Right atrium auricular region (tissue), 2 donors: Measurements from ENCODE around the gene ACADSB. TPM values are rescaled to one million over a fixed set of nuclear protein-coding genes. Genes with fewer than 3 reads are reported as not detected.

Source experiments
- DNase-seq: peaks from one replicate; pipeline ENCODE4 v3.0.0-alpha.2; 2019; ENCODE audit warnings: low spot score
- H3K27ac ChIP-seq, 2 donors: fragments of 200-600 bp; sonication (generic); 1 replicate in 1 of 2; 2 replicates in 1 of 2; pipeline ENCODE4 v1.5.1; 2016 to 2019
- H3K27me3 ChIP-seq, 2 donors: fragments of 200-600 bp; sonication (generic); one replicate each; pipeline versions ENCODE4 v1.5.1 to v1.6.0; 2017 to 2019
- H3K36me3 ChIP-seq: fragments of 200-600 bp; sonication (generic); one replicate; pipeline ENCODE4 v1.5.1; 2016
- H3K4me1 ChIP-seq, 2 donors: fragments of 200-600 bp; sonication (generic); one replicate each; pipeline versions ENCODE4 v1.5.1 to v1.6.0; 2017 to 2019
- H3K4me3 ChIP-seq, 2 donors: fragments of 200-600 bp; sonication (generic); 1 replicate in 1 of 2; 2 replicates in 1 of 2; pipeline ENCODE4 v1.5.1; 2017 to 2019; ENCODE audit warnings: mild to moderate bottlenecking in 1 of 2, moderate library complexity in 1 of 2
- H3K9me3 ChIP-seq, 2 donors: fragments of 200-600 bp; sonication (generic); one replicate each; pipeline ENCODE4 v1.5.1; 2019
- total RNA-seq, 2 donors: library from RNA; depleted of rRNA; stranded (reverse); fragments of >200 nt; gene quantifications; one replicate each; pipeline ENCODE4 v1.1.0, GENCODE V29; 2016
- TF ChIP-seq, protein P1 (sequence below), 2 donors: fragments of 200-600 bp; sonication (generic); IDR thresholded peaks; one replicate each; pipeline ENCODE4 v1.5.1; 2019; ENCODE audit warnings: antibody characterized with exemption in 2 of 2

ACADSB gene
- total RNA-seq, 2 donors from 2014 or later, result 17.7 to 41.1 TPM

DNA sequence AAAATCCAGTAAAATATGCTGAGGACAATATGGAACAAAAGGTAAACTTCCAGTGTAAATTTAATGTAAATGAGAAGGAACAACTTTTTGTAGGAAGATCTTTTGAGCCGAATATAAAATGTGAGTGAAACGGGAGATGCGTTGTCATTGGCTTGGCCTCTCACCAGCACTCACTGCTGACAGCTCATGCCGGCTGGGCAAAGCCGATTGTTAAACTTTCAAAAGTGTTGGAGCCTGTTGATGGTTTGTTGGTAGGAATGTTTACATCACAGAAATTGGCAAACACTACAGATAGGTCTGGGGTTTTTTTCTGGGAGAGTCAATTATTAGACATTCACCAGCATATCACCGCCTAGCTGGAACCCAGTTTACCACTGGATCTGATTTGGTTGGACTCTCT, 22.5 kb upstream of the ACADSB start:
- no peaks in the 10 kb centered on the region for H3K27me3 ChIP-seq
- no peaks in the 10 kb centered on the region for H3K9me3 ChIP-seq
- no peaks in the 10 kb centered on the region for H3K4me1 ChIP-seq
- no peak for DNase-seq
- H3K36me3 ChIP-seq, result no peaks in the 10 kb centered on the region
- TF ChIP-seq, protein P1, sequence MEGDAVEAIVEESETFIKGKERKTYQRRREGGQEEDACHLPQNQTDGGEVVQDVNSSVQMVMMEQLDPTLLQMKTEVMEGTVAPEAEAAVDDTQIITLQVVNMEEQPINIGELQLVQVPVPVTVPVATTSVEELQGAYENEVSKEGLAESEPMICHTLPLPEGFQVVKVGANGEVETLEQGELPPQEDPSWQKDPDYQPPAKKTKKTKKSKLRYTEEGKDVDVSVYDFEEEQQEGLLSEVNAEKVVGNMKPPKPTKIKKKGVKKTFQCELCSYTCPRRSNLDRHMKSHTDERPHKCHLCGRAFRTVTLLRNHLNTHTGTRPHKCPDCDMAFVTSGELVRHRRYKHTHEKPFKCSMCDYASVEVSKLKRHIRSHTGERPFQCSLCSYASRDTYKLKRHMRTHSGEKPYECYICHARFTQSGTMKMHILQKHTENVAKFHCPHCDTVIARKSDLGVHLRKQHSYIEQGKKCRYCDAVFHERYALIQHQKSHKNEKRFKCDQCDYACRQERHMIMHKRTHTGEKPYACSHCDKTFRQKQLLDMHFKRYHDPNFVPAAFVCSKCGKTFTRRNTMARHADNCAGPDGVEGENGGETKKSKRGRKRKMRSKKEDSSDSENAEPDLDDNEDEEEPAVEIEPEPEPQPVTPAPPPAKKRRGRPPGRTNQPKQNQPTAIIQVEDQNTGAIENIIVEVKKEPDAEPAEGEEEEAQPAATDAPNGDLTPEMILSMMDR (IDR thresholded peaks at IDR 0.05), result no peak
- no peak overlapping the region for H3K27ac ChIP-seq
- no peak overlapping the region for H3K4me3 ChIP-seq

DNA sequence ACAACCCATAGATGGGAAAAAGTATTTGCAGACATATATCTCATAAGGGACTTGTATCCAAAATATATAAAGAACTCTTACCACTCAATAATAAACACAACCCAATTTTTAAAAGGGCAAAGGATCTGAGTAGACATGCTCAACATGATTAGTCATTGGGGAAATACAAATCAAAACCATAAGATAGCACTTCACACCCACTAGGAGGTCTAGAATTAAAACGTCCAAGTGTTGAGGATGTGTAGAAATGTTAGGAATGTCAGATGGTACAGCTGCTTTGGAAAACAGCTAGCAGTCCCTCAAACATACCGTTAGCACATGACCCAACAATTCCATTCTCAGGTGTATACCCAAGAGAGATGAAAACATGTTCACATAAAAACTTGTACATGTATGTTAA, 20.3 kb upstream of the ACADSB start:
- H3K9me3 ChIP-seq, result no peaks in the 10 kb centered on the region
- TF ChIP-seq, protein P1 (IDR thresholded peaks at IDR 0.05), result no peak
- DNase-seq, result no peak
- H3K27ac ChIP-seq, result no peak overlapping the region
- H3K4me1 ChIP-seq, result no peaks in the 10 kb centered on the region
- no peaks in the 10 kb centered on the region for H3K27me3 ChIP-seq
- peaks cover 9% of the 10 kb centered on the region for H3K36me3 ChIP-seq
- no peak overlapping the region for H3K4me3 ChIP-seq

DNA sequence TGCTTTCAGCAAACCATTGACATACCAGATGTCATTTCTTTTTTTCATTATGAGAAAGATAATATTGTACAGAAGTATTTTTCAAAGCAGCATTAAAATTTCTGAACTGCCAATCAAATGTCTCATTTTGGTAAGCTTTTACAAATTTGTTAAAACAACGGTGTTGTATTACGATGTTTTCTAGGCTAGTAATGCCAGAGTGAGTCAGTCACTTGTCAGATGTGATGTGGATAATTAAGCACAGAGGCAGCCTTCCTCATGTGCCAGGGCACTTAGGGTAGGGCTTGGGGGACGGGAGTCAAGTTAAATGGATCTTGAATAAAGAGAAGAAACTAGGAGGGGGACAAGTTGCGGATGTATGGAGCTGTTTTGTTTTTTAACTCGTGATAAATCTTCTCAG, 18.5 kb upstream of the ACADSB start:
- H3K36me3 ChIP-seq, result peaks cover 26% of the 10 kb centered on the region
- no peaks in the 10 kb centered on the region for H3K27me3 ChIP-seq
- no peak overlapping the region for H3K27ac ChIP-seq
- H3K4me3 ChIP-seq, result no peak overlapping the region
- H3K4me1 ChIP-seq, result no peaks in the 10 kb centered on the region
- TF ChIP-seq, protein P1 (IDR thresholded peaks at IDR 0.05), result no peak
- H3K9me3 ChIP-seq, result no peaks in the 10 kb centered on the region
- DNase-seq, result no peak

DNA sequence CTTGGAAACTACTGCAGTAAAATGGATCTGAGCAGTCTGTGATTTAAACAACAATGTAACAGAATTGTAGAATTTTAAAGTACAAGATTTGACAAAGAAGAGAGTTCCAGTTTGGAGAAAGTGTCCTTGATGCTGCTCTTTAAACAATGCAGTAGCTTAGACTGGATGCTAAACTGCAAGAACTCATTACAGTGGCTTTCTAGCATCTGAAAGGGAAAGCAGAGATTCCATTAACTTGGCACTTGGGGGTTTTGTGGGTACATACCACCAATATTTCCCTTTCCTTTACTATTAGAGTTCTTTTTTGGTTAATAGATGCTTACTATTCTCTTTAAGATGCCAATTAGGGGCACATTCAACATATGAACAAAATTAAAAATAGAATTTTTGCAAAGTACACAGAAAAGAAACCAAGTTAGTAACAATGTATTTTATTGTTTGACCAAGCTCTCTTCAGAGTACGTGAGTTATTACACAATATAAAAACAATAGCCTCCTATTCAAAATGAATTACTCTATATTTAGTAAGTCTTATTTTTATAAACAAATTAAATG, 16.7 kb upstream of the ACADSB start:
- TF ChIP-seq, protein P1 (IDR thresholded peaks at IDR 0.05), result no peak
- Histone ChIP-seq H3K9me3 (no peaks in the 10 kb centered on the region), H3K4me3 (no peak overlapping the region), H3K36me3 (peaks cover 37% of the 10 kb centered on the region), H3K27ac (no peak overlapping the region), H3K27me3 (no peaks in the 10 kb centered on the region), H3K4me1 (no peaks in the 10 kb centered on the region)
- DNase-seq, result no peak

DNA sequence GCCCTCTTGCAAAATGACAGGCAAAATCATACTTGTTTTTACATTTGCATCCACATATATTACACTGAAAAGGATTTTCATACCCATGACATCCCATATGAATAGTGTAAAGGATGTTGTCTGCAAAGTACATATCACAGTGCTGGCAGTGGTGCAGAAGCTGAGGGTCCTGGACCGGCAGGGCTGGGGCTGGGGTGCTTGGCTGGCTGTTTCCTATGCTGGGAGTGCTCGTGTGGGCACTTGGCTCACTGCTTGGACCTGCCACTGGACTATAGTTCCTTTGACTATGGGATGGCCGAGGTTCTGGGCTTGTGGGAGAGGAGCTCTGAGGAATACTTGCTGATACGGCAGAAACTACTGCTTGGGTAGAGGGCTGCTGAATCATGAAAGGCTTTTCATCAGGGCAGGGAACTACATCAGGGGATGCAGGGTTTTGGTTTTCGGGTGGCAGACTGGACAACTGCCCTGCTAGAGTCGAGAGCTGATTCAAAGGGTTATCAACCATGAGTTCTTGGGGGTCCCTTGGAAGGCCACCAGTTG, 14.9 kb upstream of the ACADSB start:
- no peaks in the 10 kb centered on the region for H3K27me3 ChIP-seq
- H3K36me3 ChIP-seq, result peaks cover 44% of the 10 kb centered on the region
- H3K27ac ChIP-seq, result no peak overlapping the region
- H3K4me1 ChIP-seq, result no peaks in the 10 kb centered on the region
- H3K4me3 ChIP-seq, result no peak overlapping the region
- TF ChIP-seq, protein P1 (IDR thresholded peaks at IDR 0.05), result no peak
- DNase-seq, result no peak
- no peaks in the 10 kb centered on the region for H3K9me3 ChIP-seq

DNA sequence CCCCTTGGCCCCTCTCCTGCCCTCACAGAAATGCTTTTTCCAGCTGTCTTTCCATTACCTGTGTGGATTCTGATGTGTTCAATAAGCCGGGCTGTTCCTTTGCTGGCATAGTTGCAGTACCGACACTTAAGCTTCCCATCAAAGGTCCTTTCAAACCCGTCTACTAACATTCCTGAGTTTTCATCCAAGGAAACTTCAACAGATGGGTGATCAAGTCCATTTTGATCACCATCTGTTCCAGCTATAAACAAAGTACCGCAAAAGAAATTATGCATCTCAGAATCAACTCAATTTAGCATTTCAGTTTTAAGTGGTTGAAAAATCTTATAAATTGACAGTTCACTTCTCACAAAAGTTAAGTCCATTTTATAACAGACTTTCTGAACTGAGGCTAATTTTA, 12.9 kb upstream of the ACADSB start:
- H3K36me3 ChIP-seq, result peaks cover 44% of the 10 kb centered on the region
- no peaks in the 10 kb centered on the region for H3K9me3 ChIP-seq
- no peak overlapping the region for H3K27ac ChIP-seq
- no peak for DNase-seq
- peaks cover 0 to 5% of the 10 kb centered on the region in 2 donors for H3K4me1 ChIP-seq
- TF ChIP-seq, protein P1 (IDR thresholded peaks at IDR 0.05), result no peak
- no peak overlapping the region for H3K4me3 ChIP-seq
- H3K27me3 ChIP-seq, result no peaks in the 10 kb centered on the region
